H9 (cell line): ENCODE data around the gene IPO13. TPM values are rescaled to one million over a fixed set of nuclear protein-coding genes. Genes with fewer than 3 reads are reported as not detected.

Experiments
- DNase-seq: peaks from one replicate; pipeline ENCODE4 v3.0.0-alpha.2; 2017
- H2AFZ ChIP-seq: one replicate; pipeline ENCODE4 v1.6.1; 2013; ENCODE audit warnings: mild to moderate bottlenecking, low read length, control low read depth, moderate library complexity
- H2AK5ac ChIP-seq: 2 replicates; pipeline ENCODE4 v1.6.1; 2013; ENCODE audit warnings: low read length, control low read depth, mixed read lengths; ENCODE audit not compliant: insufficient read length
- H2BK120ac ChIP-seq: one replicate; pipeline ENCODE4 v1.6.1; 2013; ENCODE audit warnings: low read depth, mild to moderate bottlenecking, low read length, control low read depth, inconsistent platforms; ENCODE audit not compliant: poor library complexity, severe bottlenecking
- H2BK12ac ChIP-seq: 2 replicates; pipeline ENCODE4 v1.6.1; 2013; ENCODE audit warnings: low read length, control low read depth, mixed read lengths, low read depth; ENCODE audit not compliant: insufficient read length
- H2BK15ac ChIP-seq: 2 replicates; pipeline ENCODE4 v1.6.1; 2013; ENCODE audit warnings: low read depth, low read length, control low read depth
- H2BK20ac ChIP-seq: one replicate; pipeline ENCODE4 v1.6.1; 2013; ENCODE audit warnings: low read depth, mild to moderate bottlenecking, low read length, control low read depth, inconsistent platforms; ENCODE audit not compliant: poor library complexity, severe bottlenecking
- H2BK5ac ChIP-seq: 2 replicates; pipeline ENCODE4 v1.6.1; 2013; ENCODE audit warnings: low read length, control low read depth, mixed read lengths; ENCODE audit not compliant: insufficient read length
- H3K14ac ChIP-seq: 2 replicates; pipeline ENCODE4 v1.6.1; 2013; ENCODE audit warnings: low read length, control low read depth; ENCODE audit not compliant: insufficient read depth
- H3K18ac ChIP-seq: 2 replicates; pipeline ENCODE4 v1.6.1; 2013; ENCODE audit warnings: low read depth, mild to moderate bottlenecking, mixed read lengths, low read length, control low read depth; ENCODE audit not compliant: insufficient read length
- H3K23ac ChIP-seq: 2 replicates; pipeline ENCODE4 v1.6.1; 2013; ENCODE audit warnings: low read length, control low read depth, mixed read lengths, low read depth; ENCODE audit not compliant: insufficient read length
- H3K23me2 ChIP-seq: 2 replicates; pipeline ENCODE4 v1.6.1; 2013; ENCODE audit warnings: low read depth, mild to moderate bottlenecking, mixed read lengths, low read length, control low read depth; ENCODE audit not compliant: insufficient read length, poor library complexity, severe bottlenecking
- H3K27ac ChIP-seq: 2 replicates; pipeline ENCODE4 v1.5.1; 2013; ENCODE audit warnings: low read length, control low read depth, mixed read lengths, low read depth; ENCODE audit not compliant: insufficient read length
- H3K27me3 ChIP-seq: 2 replicates; pipeline ENCODE4 v1.6.1; 2013; ENCODE audit warnings: low read length, control low read depth, inconsistent platforms; ENCODE audit not compliant: insufficient read depth
- H3K4ac ChIP-seq: 2 replicates; pipeline ENCODE4 v1.6.1; 2013; ENCODE audit warnings: low read depth, mild to moderate bottlenecking, control low read depth, inconsistent platforms, low read length, moderate library complexity
- H3K4me1 ChIP-seq: 2 replicates; pipeline ENCODE4 v1.6.1; 2013; ENCODE audit warnings: low read length, control low read depth, inconsistent platforms; ENCODE audit not compliant: insufficient read depth
- H3K4me2 ChIP-seq: 2 replicates; pipeline ENCODE4 v1.6.1; 2013; ENCODE audit warnings: low read length, control low read depth, mixed read lengths; ENCODE audit not compliant: insufficient read length, insufficient read depth
- H3K56ac ChIP-seq: 2 replicates; pipeline ENCODE4 v1.6.1; 2013; ENCODE audit warnings: low read depth, mild to moderate bottlenecking, mixed read lengths, low read length, control low read depth; ENCODE audit not compliant: insufficient read length
- H3K79me1 ChIP-seq: 2 replicates; pipeline ENCODE4 v1.6.1; 2013; ENCODE audit warnings: low read depth, mild to moderate bottlenecking, moderate library complexity, low read length, control low read depth, inconsistent platforms; ENCODE audit not compliant: insufficient read depth, poor library complexity, severe bottlenecking
- H3K79me2 ChIP-seq: 2 replicates; pipeline ENCODE4 v1.6.1; 2013; ENCODE audit warnings: low read length, control low read depth, inconsistent platforms; ENCODE audit not compliant: insufficient read depth
- H3K9ac ChIP-seq: 2 replicates; pipeline ENCODE4 v1.6.1; 2013; ENCODE audit warnings: low read length, control low read depth, mixed read lengths; ENCODE audit not compliant: insufficient read length; ENCODE audit errors: extremely low read depth
- H3K9me3 ChIP-seq: one replicate; pipeline ENCODE4 v1.6.1; 2013; ENCODE audit warnings: low read depth, low read length, inconsistent platforms; ENCODE audit not compliant: control insufficient read depth
- H3T11ph ChIP-seq: one replicate; pipeline ENCODE4 v1.6.1; 2013; ENCODE audit warnings: mild to moderate bottlenecking, low read length, control low read depth, inconsistent platforms
- H4K20me1 ChIP-seq: one replicate; pipeline ENCODE4 v1.6.1; 2013; ENCODE audit not compliant: control insufficient read depth, insufficient read length, insufficient read depth
- H4K5ac ChIP-seq: 2 replicates; pipeline ENCODE4 v1.6.1; 2013; ENCODE audit warnings: low read depth, mild to moderate bottlenecking, mixed read lengths, low read length, control low read depth; ENCODE audit not compliant: insufficient read length
- H4K8ac ChIP-seq: replicated peaks from 2 replicates; pipeline ENCODE4 v1.6.1; 2013; ENCODE audit warnings: low read length, control low read depth, mixed read lengths, low read depth; ENCODE audit not compliant: insufficient read length
- H4K91ac ChIP-seq: 2 replicates; pipeline ENCODE4 v1.6.1; 2013; ENCODE audit warnings: low read depth, mild to moderate bottlenecking, moderate library complexity, mixed read lengths, low read length, control low read depth; ENCODE audit not compliant: insufficient read length
- H3K27ac Mint-ChIP-seq, 3 experiments: 2 replicates in 2 of 3; 3 replicates in 1 of 3; pipeline ENCODE4 v1.8.0; 2020 to 2021; ENCODE audit warnings: mixed read lengths in 3 of 3, mild to moderate bottlenecking in 1 of 3, moderate library complexity in 1 of 3
- H3K27me3 Mint-ChIP-seq: 2 replicates; pipeline ENCODE4 v1.8.0; 2021; ENCODE audit warnings: low read depth, mild to moderate bottlenecking, moderate library complexity, mixed read lengths
- H3K36me3 Mint-ChIP-seq, 3 experiments: 2 replicates in 2 of 3; 3 replicates in 1 of 3; pipeline ENCODE4 v1.8.0; 2020 to 2021; ENCODE audit warnings: low read depth in 3 of 3, mixed read lengths in 3 of 3; ENCODE audit not compliant: insufficient read depth in 1 of 3
- H3K4me1 Mint-ChIP-seq, 2 experiments: 2 replicates each; pipeline ENCODE4 v1.8.0; 2020; ENCODE audit warnings: mixed read lengths in 2 of 2
- H3K4me3 Mint-ChIP-seq, 2 experiments: 2 replicates in 1 of 2; 3 replicates in 1 of 2; pipeline ENCODE4 v1.8.0; 2020 to 2021; ENCODE audit warnings: mild to moderate bottlenecking in 2 of 2, mixed read lengths in 2 of 2, moderate library complexity in 1 of 2
- H3K9me3 Mint-ChIP-seq, 2 experiments: 2 replicates in 1 of 2; 3 replicates in 1 of 2; pipeline ENCODE4 v1.8.0; 2020; ENCODE audit warnings: mild to moderate bottlenecking in 2 of 2, mixed read lengths in 2 of 2, moderate library complexity in 1 of 2
- CTCF ChIP-seq: fragments of 200-600 bp; sonication (generic); conservative IDR thresholded peaks from 3 replicates; pipeline ENCODE4 v1.8.0; 2021; ENCODE audit warnings: antibody characterized with exemption, mild to moderate bottlenecking
- WGBS: extraction: QIAGEN DNeasy Blood & Tissue Kit; methylation state at CpG from one replicate; pipeline ENCODE4 v1.1.7; 2013; ENCODE audit warnings: missing lambda C conversion rate, low lambda C conversion rate, mixed read lengths; ENCODE audit not compliant: insufficient read length; ENCODE audit errors: extremely low coverage; 5-methylcytosine and 5-hydroxymethylcytosine counted together
- total RNA-seq: library from RNA; stranded (reverse); gene quantifications from 2 replicates; pipeline ENCODE4 v1.2.1, GENCODE V29; 2021

Gene IPO13
- total RNA-seq, 1 experiment from 2014 or later = 24.5 TPM

- no peak for TF ChIP-seq CTCF
- H4K5ac ChIP-seq = no peak overlapping the region
- Mint-ChIP-seq H3K4me3 (no peak overlapping the region), H3K9me3 (no peaks in the 10 kb centered on the region), H3K4me1 (peaks cover under 1 to 3% of the 10 kb centered on the region in 2 experiments; a peak in 2 of 4 replicates), H3K27me3 (peaks cover 1% of the 10 kb centered on the region), H3K27ac (no peak overlapping the region), H3K36me3 (peaks cover 4 to 10% (median 4%) of the 10 kb centered on the region in 3 experiments; a peak in 4 of 7 replicates)
- no peak overlapping the region for H2AK5ac ChIP-seq
- H2BK5ac ChIP-seq = no peak overlapping the region
- no peaks in the 10 kb centered on the region for H3K27me3 ChIP-seq
- no peak overlapping the region for H3K14ac ChIP-seq
- no peak overlapping the region for H3K56ac ChIP-seq
- H4K8ac ChIP-seq = no peak overlapping the region
- H3K23me2 ChIP-seq = peaks cover 5% of the 10 kb centered on the region
- no peak overlapping the region for H3K4ac ChIP-seq
- H3T11ph ChIP-seq = no peak overlapping the region
- H3K4me2 ChIP-seq = no peak overlapping the region
- H3K79me1 ChIP-seq = no peaks in the 10 kb centered on the region
- no peaks in the 10 kb centered on the region; the same call in 1 of the 2 replicates for H3K79me2 ChIP-seq
- no peak overlapping the region for H3K18ac ChIP-seq
- H2BK15ac ChIP-seq = no peak overlapping the region
- no peak overlapping the region for H2AFZ ChIP-seq
- no peak overlapping the region for H2BK120ac ChIP-seq
- H3K27ac ChIP-seq = no peak overlapping the region
- no peak overlapping the region for H2BK12ac ChIP-seq
- no peaks in the 10 kb centered on the region for H4K20me1 ChIP-seq
- 100% methylated on average over 1 of the region's 3 CpGs for WGBS
- no peak overlapping the region for H4K91ac ChIP-seq
- H3K4me1 ChIP-seq = no peaks in the 10 kb centered on the region; the same call in 1 of the 2 replicates
- DNase-seq = no peak
- no peak overlapping the region for H3K23ac ChIP-seq
- no peak overlapping the region for H2BK20ac ChIP-seq
- no peaks in the 10 kb centered on the region for H3K9me3 ChIP-seq
- no peak overlapping the region for H3K9ac ChIP-seq
These were observed 18.6 kb downstream of the IPO13 start for GRCh38 chr1:43965316-43965715.
